SK-N-SH treated with all-trans-retinoic acid at 6 μM for 48 hours (cell line): Measurements from ENCODE around the gene ACOX3.

Experiments used
- ARNTL ChIP-seq: fragments of 450-650 bp; formaldehyde crosslinking; IDR thresholded peaks from 2 replicates; pipeline ENCODE4 v1.5.0; 2020; ENCODE audit warnings: low read depth, mild to moderate bottlenecking, moderate library complexity, borderline replicate concordance
- PPARA ChIP-seq: fragments of 250-450 bp; sonication (Bioruptor Pico); IDR thresholded peaks from 2 replicates; pipeline ENCODE4 v1.5.0; 2020; ENCODE audit warnings: mild to moderate bottlenecking, borderline replicate concordance
- ZFP3 ChIP-seq: fragments of 250-450 bp; sonication (Bioruptor Pico); IDR thresholded peaks from 2 replicates; pipeline ENCODE4 v1.5.0; 2020; ENCODE audit warnings: mild to moderate bottlenecking, moderate library complexity
- TF ChIP-seq, protein P1 (sequence below): fragments of 250-450 bp; sonication (Bioruptor Pico); IDR thresholded peaks from 2 replicates; pipeline ENCODE4 v1.5.0; 2020; ENCODE audit warnings: mild to moderate bottlenecking, moderate library complexity
- TF ChIP-seq, protein P2 (sequence below): fragments of 250-450 bp; sonication (Bioruptor Pico); IDR thresholded peaks from 2 replicates; pipeline ENCODE4 v1.8.0; 2020; ENCODE audit warnings: mild to moderate bottlenecking, moderate library complexity, borderline replicate concordance

DNA sequence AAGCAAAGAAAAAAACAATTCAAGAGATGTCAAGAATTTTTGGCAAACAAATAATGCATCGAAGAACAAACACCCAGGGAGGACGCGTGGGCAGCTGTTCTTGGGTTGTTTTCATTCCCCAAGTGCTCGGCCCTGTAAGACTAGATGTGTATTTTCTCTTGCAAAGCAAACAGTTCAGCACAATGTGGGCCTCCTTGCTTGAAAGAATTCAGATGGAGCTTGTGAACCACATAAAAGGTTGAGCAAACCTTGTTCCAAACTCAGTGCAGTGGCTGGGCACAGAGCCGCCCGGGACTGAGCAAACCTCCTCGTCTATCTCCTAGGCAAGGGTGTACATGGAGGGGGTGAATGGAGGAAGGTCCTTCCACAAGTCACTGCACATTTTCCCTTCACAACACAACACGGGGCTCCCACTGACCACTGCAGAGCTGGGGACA, 88.6 kb downstream of the ACOX3 start:
- TF ChIP-seq, protein P1, sequence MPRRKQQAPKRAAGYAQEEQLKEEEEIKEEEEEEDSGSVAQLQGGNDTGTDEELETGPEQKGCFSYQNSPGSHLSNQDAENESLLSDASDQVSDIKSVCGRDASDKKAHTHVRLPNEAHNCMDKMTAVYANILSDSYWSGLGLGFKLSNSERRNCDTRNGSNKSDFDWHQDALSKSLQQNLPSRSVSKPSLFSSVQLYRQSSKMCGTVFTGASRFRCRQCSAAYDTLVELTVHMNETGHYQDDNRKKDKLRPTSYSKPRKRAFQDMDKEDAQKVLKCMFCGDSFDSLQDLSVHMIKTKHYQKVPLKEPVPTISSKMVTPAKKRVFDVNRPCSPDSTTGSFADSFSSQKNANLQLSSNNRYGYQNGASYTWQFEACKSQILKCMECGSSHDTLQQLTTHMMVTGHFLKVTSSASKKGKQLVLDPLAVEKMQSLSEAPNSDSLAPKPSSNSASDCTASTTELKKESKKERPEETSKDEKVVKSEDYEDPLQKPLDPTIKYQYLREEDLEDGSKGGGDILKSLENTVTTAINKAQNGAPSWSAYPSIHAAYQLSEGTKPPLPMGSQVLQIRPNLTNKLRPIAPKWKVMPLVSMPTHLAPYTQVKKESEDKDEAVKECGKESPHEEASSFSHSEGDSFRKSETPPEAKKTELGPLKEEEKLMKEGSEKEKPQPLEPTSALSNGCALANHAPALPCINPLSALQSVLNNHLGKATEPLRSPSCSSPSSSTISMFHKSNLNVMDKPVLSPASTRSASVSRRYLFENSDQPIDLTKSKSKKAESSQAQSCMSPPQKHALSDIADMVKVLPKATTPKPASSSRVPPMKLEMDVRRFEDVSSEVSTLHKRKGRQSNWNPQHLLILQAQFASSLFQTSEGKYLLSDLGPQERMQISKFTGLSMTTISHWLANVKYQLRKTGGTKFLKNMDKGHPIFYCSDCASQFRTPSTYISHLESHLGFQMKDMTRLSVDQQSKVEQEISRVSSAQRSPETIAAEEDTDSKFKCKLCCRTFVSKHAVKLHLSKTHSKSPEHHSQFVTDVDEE (CRISPR knock-in tag), result no peak
- TF ChIP-seq ARNTL (CRISPR knock-in tag) (no peak), ZFP3 (no peak), PPARA (CRISPR knock-in tag) (no peak)
- TF ChIP-seq, protein P2, sequence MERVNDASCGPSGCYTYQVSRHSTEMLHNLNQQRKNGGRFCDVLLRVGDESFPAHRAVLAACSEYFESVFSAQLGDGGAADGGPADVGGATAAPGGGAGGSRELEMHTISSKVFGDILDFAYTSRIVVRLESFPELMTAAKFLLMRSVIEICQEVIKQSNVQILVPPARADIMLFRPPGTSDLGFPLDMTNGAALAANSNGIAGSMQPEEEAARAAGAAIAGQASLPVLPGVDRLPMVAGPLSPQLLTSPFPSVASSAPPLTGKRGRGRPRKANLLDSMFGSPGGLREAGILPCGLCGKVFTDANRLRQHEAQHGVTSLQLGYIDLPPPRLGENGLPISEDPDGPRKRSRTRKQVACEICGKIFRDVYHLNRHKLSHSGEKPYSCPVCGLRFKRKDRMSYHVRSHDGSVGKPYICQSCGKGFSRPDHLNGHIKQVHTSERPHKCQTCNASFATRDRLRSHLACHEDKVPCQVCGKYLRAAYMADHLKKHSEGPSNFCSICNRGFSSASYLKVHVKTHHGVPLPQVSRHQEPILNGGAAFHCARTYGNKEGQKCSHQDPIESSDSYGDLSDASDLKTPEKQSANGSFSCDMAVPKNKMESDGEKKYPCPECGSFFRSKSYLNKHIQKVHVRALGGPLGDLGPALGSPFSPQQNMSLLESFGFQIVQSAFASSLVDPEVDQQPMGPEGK (CRISPR knock-in tag), result no peak
